NCI-H2029 treated with DMSO at 0.1 percent for 48 hours (cell line): ENCODE data around the gene SLC2A4RG.
"Not testable (repeated sequence)": the region's sequence is repeated elsewhere in the genome, so short reads cannot be mapped to it uniquely, and the experiment has no call there.

Source experiments
- DNase-seq: peaks from one replicate; lab custom pipeline; 2025; lab: John Stamatoyannopoulos, UW

SLC2A4RG gene

DNA sequence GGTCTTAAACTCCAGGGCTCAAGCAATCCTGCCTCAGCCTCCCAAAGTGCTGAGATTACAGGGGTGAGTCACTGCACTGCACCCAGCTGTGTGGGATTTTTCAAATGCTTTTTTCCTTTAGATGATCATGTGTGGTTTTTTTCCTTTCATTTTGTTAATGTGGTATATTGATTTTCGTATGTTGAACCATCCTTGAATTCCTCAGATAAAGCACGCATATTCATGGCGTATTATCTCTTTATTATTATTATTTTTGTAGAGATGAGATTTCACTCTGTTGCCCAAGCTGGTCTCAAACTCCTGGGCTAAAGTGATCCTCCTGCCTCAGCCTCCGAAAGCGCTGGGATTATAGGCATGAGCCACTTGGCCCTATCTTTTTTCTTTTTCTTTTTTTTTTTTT lies 24.7 kb upstream of the SLC2A4RG start:
- no peak for DNase-seq

DNA sequence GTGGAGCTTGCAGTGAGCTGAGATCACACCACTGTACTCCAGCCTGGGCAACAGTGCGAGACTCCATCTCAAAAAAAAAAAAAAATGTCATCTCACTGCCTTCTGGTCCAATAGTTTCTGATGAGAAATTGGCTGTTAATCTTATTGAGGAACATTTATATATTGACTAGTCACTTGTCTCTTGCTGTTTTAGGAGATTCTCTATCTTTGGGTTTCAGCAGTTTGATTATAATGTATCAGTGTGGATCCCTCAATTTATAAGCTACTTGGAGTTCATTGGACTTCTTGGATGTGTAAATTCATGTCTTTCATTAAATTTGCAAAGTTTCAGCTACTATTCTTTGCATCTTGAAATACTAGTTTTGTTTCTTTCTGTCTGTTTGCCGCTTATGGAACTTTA lies 20.6 kb upstream of the SLC2A4RG start:
- no peak for DNase-seq

DNA sequence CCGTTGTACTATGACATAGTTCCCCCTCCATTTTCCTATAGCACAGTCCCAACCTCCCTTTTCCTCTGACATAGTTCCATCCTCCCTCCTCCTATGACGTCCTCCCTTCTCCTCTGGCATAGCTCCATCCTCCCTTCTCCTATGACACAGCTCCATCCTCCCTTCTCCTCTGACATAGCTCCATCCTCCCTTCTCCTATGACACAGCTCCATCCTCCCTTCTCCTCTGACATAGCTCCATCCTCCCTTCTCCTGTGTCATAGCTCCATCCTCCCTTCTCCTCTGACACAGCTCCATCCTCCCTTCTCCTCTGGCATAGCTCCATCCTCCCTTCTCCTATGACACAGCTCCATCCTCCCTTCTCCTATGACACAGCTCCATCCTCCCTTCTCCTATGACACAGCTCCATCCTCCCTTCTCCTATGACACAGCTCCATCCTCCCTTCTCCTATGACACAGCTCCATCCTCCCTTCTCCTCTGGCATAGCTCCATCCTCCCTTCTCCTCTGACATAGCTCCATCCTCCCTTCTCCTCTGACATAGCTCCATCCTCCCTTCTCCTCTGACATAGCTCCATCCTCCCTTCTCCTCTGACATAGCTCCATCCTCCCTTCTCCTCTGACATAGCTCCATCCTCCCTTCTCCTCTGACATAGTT lies 16.5 kb upstream of the SLC2A4RG start:
- not testable (repeated sequence) for DNase-seq

- DNase-seq, result not testable (repeated sequence)
These were observed 9.3 kb upstream of the SLC2A4RG start for GRCh38 chr20:63730189-63730733.

DNA sequence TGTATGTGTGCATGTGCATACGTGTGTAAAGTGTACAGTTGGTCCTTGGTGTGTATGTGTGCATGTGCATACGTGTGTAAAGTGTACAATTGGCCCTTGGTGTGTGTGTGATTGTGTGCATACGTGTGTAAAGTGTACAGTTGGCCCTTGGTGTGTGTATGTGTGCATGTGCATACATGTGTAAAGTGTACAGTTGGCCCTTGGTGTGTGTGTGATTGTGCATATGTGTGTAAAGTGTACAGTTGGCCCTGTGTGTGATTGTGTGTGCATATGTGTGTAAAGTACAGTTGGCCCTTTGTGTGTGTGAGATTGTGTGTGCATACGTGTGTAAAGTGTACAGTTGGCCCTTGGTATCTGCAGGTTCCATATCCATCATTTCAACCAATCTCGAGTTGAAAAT lies 8.2 kb upstream of the SLC2A4RG start:
- DNase-seq, result no peak

GRCh38 chr20:63732118-63733095 lies 7.2 kb upstream of the SLC2A4RG start:
- DNase-seq, result no peak

DNA sequence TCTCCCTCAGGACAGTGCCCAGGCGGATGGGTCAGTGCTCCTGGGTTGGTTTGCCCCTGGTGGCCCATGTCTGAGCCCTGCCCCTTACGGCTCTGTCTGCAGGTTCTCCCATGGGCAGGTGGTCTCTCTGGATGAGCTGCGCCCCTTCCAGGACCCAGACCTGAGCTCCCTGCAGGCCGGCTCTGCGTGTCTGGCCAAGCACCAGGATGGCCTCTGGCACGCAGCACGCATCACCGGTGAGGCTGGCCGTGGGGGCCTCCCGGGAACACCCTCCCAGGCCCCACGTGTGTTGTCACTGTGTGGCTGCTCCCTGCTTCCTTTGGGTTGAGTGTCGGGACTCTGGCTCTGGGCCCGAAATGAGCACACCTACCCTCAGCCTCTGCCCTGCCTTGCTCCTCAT lies 6.5 kb upstream of the SLC2A4RG start:
- DNase-seq, result no peak

DNA sequence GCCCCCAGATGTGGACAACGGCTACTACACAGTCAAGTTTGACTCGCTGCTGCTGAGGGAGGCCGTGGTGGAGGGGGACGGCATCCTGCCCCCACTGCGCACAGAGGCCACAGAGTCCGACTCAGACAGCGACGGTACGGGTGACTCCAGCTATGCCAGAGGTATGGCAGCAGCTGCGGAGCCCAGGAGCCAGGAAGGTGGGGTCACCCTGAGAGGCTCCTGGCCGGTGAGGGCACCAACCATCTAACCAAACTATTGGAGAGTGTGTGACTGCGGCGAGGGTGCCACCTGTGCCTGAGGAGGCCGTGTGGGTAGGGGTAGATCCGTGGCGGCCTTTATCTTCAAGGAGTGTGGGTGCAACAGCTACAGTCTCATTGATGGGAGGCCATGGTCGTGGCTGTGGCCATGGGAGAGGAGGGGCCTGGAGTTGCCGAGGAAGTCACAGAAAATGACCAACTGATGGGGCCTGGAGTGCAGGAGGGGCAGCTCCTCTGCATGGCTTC lies 5.9 kb upstream of the SLC2A4RG start:
- DNase-seq, result no peak

DNA sequence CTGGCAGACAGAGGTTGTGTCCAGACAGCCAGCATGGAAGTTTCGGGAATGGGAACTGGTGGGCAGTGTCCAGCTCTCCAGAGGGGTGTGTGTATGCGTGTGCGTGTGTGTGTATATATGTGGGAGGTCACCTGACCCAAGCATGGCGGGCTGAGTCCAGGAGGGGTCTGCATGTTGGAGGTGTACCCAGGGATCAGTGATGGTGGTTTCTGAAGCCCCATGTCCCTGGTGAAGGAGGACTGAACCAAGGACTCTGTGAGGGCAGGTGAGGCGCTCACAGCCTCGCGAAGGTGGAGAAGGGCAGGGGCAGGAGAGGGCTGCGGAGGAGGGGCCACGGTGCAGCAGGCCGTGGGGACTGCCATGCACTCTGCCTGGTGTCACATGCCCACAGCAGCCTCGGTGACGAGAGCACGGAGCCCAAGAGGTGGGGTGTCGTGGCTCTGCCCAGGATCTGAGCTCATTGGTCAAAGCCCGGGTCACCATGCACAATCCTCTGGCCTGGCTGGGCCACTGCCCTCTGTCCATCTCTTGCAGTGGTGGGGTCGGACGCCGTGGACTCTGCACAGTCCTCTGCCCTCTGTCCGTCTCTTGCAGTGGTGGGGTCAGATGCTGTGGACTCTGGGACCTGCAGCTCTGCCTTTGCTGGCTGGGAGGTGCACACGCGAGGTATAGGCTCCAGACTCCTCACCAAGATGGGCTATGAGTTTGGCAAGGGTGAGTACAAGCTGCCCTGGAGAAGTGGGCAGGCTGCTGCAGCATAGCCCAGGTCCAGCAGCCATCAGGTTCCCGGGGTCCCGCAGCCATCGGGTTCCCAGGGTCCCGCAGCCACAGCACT lies 5.2 kb upstream of the SLC2A4RG start:
- no peak for DNase-seq

- no peak for DNase-seq
These were observed 4.4 kb upstream of the SLC2A4RG start for GRCh38 chr20:63734946-63735858.

- DNase-seq, result no peak
These were observed 3.5 kb upstream of the SLC2A4RG start, which contains the start of gene LIME1 for GRCh38 chr20:63735859-63736718. TSS of gene LIME1 (plus strand) at chr20:63736664. CDS start at chr20:63737550, 886 bp downstream.

- DNase-seq, result no peak
These were observed 2.5 kb upstream of the SLC2A4RG start for GRCh38 chr20:63736893-63737694.

- no peak for DNase-seq
These were observed 2.0 kb upstream of the SLC2A4RG start for GRCh38 chr20:63737695-63737944.

GRCh38 chr20:63737945-63738686 lies 1.5 kb upstream of the SLC2A4RG start:
- no peak for DNase-seq

DNA sequence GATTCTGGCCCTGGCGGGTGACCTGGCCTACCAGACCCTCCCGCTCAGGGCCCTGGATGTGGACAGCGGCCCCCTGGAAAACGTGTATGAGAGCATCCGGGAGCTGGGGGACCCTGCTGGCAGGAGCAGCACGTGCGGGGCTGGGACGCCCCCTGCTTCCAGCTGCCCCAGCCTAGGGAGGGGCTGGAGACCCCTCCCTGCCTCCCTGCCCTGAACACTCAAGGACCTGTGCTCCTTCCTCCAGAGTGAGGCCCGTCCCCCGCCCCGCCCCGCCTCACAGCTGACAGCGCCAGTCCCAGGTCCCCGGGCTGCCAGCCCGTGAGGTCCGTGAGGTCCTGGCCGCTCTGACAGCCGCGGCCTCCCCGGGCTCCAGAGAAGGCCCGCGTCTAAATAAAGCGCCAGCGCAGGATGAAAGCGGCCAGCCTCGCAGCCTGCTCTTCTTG lies 868 bp upstream of the SLC2A4RG start:
- no peak for DNase-seq

DNA sequence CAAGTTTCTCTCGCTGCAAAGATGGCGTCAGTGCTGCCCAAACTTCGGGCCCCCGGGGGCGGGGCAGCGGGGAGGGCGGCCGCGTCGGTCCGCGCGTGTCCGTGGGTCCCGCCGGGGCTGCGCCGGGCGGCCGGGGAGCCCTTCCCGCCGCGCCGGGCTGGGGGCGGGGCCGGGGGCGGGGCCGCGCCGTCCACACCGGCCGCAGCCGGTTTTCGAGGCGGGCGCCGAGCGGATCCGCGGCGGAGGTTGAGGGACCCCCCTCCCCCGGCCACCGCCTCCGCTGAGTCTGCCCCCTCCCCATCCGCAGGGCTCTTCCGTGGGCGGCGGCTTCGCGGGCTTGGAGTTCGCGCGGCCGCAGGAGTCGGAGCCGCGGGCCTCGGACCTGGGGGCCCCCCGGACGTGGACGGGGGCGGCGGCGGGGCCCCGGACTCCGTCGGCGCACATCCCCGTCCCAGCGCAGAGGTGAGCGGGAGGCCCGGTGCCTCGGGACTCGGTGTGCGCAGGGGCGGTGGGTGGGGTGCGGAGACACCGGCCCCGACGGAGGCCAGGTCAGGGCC lies 572 bp downstream of the SLC2A4RG start:
- no peak for DNase-seq

DNA sequence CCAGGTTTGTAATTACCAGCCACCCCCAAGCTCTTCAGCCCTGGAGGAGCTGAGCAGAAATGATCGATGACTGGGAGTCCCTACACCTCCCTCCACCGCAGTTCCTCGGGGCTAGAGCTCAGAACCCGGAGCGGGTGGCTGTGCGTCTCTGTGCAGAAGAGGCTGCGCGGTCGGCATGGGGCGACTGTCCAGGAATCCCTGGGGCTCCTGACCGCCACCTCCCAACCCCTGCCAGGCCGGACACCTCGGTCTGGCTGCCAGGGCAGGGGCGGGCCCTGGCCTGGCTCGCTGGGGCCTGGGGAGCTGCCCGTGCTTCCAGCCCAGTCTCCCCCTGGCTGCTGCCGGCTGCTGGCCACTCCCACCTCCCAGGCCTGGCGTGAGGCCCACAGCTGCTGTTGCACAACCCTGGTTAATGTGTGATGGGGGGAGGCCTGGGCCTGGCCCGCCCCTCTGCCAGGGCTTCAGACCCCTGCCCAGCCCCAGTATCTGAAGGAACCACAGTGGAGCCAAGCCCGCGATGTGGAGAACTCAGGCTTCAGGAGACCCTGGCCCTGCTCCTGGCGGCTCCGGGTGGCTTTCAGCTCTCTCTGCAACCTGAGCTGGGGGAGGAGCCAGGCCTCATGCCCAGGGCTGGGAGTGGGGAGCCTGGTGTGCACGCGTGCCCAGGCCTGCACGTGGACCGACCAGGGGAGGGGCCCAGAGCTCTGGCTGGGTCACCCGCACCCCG lies 1.2 kb downstream of the SLC2A4RG start:
- DNase-seq, result peak; percentile 10

DNA sequence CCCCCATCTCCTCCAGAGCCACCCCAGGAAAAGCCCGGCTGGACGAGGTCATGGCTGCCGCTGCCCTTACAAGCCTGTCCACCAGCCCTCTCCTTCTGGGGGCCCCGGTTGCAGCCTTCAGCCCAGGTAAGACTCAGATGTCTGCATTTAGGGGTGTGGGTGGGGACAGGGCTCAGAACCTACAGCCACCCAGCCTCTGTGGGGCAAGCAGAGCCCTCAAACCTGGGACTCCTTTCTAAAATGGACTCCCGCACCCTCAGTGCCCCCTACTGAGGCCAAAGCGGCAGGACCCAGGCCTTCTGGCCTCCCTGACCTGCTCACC lies 1.7 kb downstream of the SLC2A4RG start:
- no peak for DNase-seq
